ENCODE results near the gene FREY1. TPM values are rescaled to one million over a fixed set of nuclear protein-coding genes. Genes with fewer than 3 reads are reported as not detected.

Gene FREY1
- total and polyA plus RNA-seq, 9 of the 15 experiments (the other 6 are each of a cell fraction or from before 2014, with no cell fraction given) = 0.25 to 1.5 (median 1.1) TPM; not detected in 5

DNA sequence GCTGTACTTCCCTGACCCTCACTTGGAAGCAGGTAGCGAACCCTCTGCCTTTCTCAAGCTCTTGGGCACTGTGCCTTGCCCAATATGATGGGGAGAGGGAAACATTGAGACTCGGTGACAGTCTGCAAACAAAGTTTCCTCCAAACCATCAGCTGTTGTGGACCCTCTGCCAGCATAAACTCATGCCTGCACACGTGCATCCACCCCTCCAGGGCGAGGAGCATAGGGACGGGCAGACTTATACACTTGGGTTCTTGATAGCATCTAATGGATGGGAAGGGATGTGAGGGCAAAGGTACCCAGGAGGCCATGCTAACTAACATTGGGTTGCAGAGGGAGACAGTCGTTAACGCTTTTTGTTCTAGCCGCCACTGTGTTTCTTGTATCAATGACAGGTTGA is 29.9 kb downstream of the FREY1 start:
- in situ Hi-C loops (cut with MboI) = no loop called here
- DNase-seq (ENCODE audit: extremely low read depth in 1 of 4, low spot score in 3 of 4) (no peak), FAIRE-seq (no peak), ATAC-seq (no peak)
- Histone ChIP-seq H3K9ac (ENCODE audit: insufficient read depth in 1 of 2, low read depth in 2 of 2, low read length in 2 of 2) (no peak overlapping the region), H3K36me3 (ENCODE audit: control insufficient read depth, insufficient read depth, low read length) (peaks cover 64% of the 10 kb centered on the region), H2AFZ (ENCODE audit: low read depth, low read length) (no peak overlapping the region), H3K4me3 (no peak overlapping the region), H3K4me2 (ENCODE audit: insufficient read depth, low read length) (no peak overlapping the region), H3K4me1 (replicated peaks in 1 of 2; ENCODE audit: control insufficient read depth in 2 of 2, insufficient read depth in 2 of 2, low read length in 2 of 2) (peaks cover 11 to 22% of the 10 kb centered on the region in 2 experiments), H3K9me3 (replicated peaks; ENCODE audit: control insufficient read depth, insufficient read depth, low read depth, low read length) (no peaks in the 10 kb centered on the region), H3K9me1 (ENCODE audit: control insufficient read depth, insufficient read depth, low read length) (no peaks in the 10 kb centered on the region), H3K79me2 (ENCODE audit: control insufficient read depth, insufficient read depth, low read length) (no peaks in the 10 kb centered on the region), H3K27ac (ENCODE audit: extremely low read depth, low read depth, low read length) (no peak overlapping the region), H4K20me1 (replicated peaks; ENCODE audit: control insufficient read depth, insufficient read depth, low read length) (peaks cover 11% of the 10 kb centered on the region), H3K27me3 (ENCODE audit: control insufficient read depth in 2 of 2, insufficient read depth in 2 of 2, low read length in 2 of 2) (no peaks in the 10 kb centered on the region)
- CTCF ChIA-PET (ENCODE audit: low intra/inter-chr PET ratio) = interaction anchor here (0.6 kb wide), 1 partner anchor 211 kb away, joined by 3 read pairs; no protein-coding TSS in a partner anchor
- BruUV-seq (replicated peaks) = no TSS peak
- 82% methylated on average over 8 of the region's 8 CpGs for WGBS (ENCODE audit: insufficient coverage, low coverage, missing lambda C conversion rate)
- POLR2A ChIA-PET = interaction anchor here (0.6 to 0.7 kb wide), 2 partner anchors 53 to 1264 kb away, joined by 3 read pairs; no protein-coding TSS in a partner anchor
- intact Hi-C loops (cut with micrococcal nuclease) = loop anchor here (10.0 kb wide), 1 partner anchor 68 kb away; no protein-coding TSS in a partner anchor
- no peak for TF ChIP-seq USF1 (CRISPR knock-in tag; IDR thresholded peaks at IDR 0.05)
- TF ChIP-seq ZNF57 (CRISPR knock-in tag; IDR thresholded peaks at IDR 0.05) = no peak
- no peak for TF ChIP-seq NCOR1 (IDR thresholded peaks at IDR 0.05)
- TF ChIP-seq CHD1 (IDR thresholded peaks at IDR 0.05; ENCODE audit: low read length) = no peak
- no peak for TF ChIP-seq NRF1 (conservative IDR thresholded peaks at IDR 0.05 in 1 of 2, IDR thresholded peaks at IDR 0.05 in 1 of 2)
- TF ChIP-seq BMI1 (IDR thresholded peaks at IDR 0.05; ENCODE audit: low read length) = no peak
- TF ChIP-seq NUFIP1 (IDR thresholded peaks at IDR 0.05; ENCODE audit: partially characterized antibody) = no peak
- TF ChIP-seq, protein P1, sequence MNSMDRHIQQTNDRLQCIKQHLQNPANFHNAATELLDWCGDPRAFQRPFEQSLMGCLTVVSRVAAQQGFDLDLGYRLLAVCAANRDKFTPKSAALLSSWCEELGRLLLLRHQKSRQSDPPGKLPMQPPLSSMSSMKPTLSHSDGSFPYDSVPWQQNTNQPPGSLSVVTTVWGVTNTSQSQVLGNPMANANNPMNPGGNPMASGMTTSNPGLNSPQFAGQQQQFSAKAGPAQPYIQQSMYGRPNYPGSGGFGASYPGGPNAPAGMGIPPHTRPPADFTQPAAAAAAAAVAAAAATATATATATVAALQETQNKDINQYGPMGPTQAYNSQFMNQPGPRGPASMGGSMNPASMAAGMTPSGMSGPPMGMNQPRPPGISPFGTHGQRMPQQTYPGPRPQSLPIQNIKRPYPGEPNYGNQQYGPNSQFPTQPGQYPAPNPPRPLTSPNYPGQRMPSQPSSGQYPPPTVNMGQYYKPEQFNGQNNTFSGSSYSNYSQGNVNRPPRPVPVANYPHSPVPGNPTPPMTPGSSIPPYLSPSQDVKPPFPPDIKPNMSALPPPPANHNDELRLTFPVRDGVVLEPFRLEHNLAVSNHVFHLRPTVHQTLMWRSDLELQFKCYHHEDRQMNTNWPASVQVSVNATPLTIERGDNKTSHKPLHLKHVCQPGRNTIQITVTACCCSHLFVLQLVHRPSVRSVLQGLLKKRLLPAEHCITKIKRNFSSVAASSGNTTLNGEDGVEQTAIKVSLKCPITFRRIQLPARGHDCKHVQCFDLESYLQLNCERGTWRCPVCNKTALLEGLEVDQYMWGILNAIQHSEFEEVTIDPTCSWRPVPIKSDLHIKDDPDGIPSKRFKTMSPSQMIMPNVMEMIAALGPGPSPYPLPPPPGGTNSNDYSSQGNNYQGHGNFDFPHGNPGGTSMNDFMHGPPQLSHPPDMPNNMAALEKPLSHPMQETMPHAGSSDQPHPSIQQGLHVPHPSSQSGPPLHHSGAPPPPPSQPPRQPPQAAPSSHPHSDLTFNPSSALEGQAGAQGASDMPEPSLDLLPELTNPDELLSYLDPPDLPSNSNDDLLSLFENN (IDR thresholded peaks at IDR 0.05; ENCODE audit: low read depth in 2 of 2, low read length in 2 of 2) = no peak
- no peak for TF ChIP-seq NCOA6 (IDR thresholded peaks at IDR 0.05)
- no peak for TF ChIP-seq ZNF212 (CRISPR knock-in tag; IDR thresholded peaks at IDR 0.05)
- TF ChIP-seq PHTF2 (CRISPR knock-in tag; IDR thresholded peaks at IDR 0.05) = no peak
- TF ChIP-seq DNMT1 (IDR thresholded peaks at IDR 0.05) = no peak
- no peak for TF ChIP-seq SIN3A (IDR thresholded peaks at IDR 0.05; ENCODE audit: borderline replicate concordance in 2 of 2, control insufficient read depth in 1 of 2, low read depth in 2 of 2, low read length in 2 of 2)

Data from K562 (cell line).